ENCODE data around the gene ADARB2. TPM values are rescaled to one million over a fixed set of nuclear protein-coding genes. Genes with fewer than 3 reads are reported as not detected.

The ADARB2 gene
- total and polyA plus RNA-seq, 2 donors (not counting 1 experiment from before 2014, with no cell fraction given), result not detected

GRCh38 chr10:1242975-1243374, 494.4 kb downstream of the ADARB2 start:
- no peaks in the 10 kb centered on the region for H3K4me1 ChIP-seq (ENCODE audit: control insufficient read depth, extremely low read depth, insufficient read depth, low read length)
- H3K79me2 ChIP-seq (ENCODE audit: control insufficient read depth, insufficient read depth, low read length), result no peaks in the 10 kb centered on the region
- no peak overlapping the region for H3K4me3 ChIP-seq (replicated peaks in 1 of 4; ENCODE audit: control extremely low read depth in 1 of 4, insufficient read depth in 1 of 4, low read depth in 3 of 4, low read length in 4 of 4)
- no peaks in the 10 kb centered on the region for H3K27me3 ChIP-seq (ENCODE audit: control insufficient read depth, insufficient read depth, low read length)
- no peak overlapping the region for H3K27ac ChIP-seq (ENCODE audit: insufficient read depth, low read length)
- no peak overlapping the region for H2AFZ ChIP-seq (ENCODE audit: low read length)
- H4K20me1 ChIP-seq (ENCODE audit: control insufficient read depth, extremely low read depth, insufficient read depth, low read length), result no peaks in the 10 kb centered on the region
- H3K36me3 ChIP-seq (ENCODE audit: control insufficient read depth, insufficient read depth, low read length), result no peaks in the 10 kb centered on the region
- no peak overlapping the region for H3K9ac ChIP-seq (ENCODE audit: insufficient read depth, low read length)
- no peak for TF ChIP-seq CTCF (conservative IDR thresholded peaks at IDR 0.05 in 1 of 2, IDR thresholded peaks at IDR 0.05 in 1 of 2; ENCODE audit: low read depth in 1 of 2, low read length in 2 of 2)
- no peak for TF ChIP-seq EZH2 (IDR thresholded peaks at IDR 0.05; ENCODE audit: low read length, missing control alignments)
- no peaks in the 10 kb centered on the region for H3K9me3 ChIP-seq (ENCODE audit: control insufficient read depth, insufficient read depth, low read depth, low read length)
- H3K4me2 ChIP-seq (ENCODE audit: extremely low read depth, insufficient read depth, low read length), result no peak overlapping the region
- no peak for DNase-seq (ENCODE audit: low read depth in 2 of 2)

DNA sequence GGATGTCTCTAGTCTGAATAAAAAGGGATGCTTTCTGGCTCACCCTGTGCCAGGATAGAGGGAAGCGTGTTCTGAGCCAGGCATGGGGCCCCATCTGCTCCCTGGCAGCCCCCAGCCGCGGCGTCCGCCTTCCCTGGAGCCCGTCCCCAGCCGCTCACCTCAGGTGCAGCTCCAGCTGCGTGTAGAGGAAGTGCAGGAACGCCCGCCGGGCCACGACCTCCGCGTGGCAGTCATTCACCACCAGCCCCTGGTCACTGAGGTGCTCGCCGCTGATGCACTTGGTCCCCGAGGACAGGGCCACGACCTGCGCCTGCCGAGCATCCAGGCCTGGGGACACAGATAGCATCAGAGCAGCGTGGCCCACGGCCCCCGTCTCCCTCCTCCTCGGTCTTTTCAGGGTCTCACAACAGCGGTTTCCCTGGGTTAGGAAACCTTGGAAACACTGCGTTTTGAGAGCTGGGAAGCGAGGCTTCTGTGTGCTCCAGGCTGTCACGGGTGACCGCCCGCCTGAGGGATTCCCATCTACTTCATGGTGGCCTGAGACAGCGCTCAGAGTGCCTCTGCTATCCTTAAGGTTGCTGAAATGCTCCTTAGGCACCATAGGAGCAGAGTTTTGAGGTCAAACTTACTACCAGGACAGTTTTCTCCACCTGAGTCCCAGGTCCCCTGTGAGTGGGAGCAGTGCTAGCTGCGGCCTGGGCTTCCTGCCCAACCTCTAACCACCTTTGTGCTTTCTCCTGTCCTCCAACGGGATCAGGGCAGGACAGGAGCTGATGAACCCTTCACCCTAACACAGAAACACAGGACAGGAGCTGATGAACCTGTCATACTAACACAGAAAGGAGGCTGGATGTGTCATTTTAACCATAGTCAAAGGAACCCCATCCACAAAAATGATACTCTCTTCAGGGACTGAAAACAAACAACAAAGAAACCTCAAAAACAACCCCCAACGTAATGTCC, 495.1 kb downstream of the ADARB2 start:
- no peak for DNase-seq (ENCODE audit: low read depth in 2 of 2)
- no peak overlapping the region for H2AFZ ChIP-seq (ENCODE audit: low read length)

More for the DNA sequence above, 495.1 kb downstream of the ADARB2 start:
- no peaks in the 10 kb centered on the region for H3K79me2 ChIP-seq (ENCODE audit: control insufficient read depth, insufficient read depth, low read length)
- H3K27me3 ChIP-seq (ENCODE audit: control insufficient read depth, insufficient read depth, low read length), result no peaks in the 10 kb centered on the region
- no peak overlapping the region for H3K4me2 ChIP-seq (ENCODE audit: extremely low read depth, insufficient read depth, low read length)
- TF ChIP-seq CTCF (conservative IDR thresholded peaks at IDR 0.05 in 1 of 2, IDR thresholded peaks at IDR 0.05 in 1 of 2; ENCODE audit: low read depth in 1 of 2, low read length in 2 of 2), result no peak
- H3K4me1 ChIP-seq (ENCODE audit: control insufficient read depth, extremely low read depth, insufficient read depth, low read length), result no peaks in the 10 kb centered on the region
- H3K4me3 ChIP-seq (replicated peaks in 1 of 4; ENCODE audit: control extremely low read depth in 1 of 4, insufficient read depth in 1 of 4, low read depth in 3 of 4, low read length in 4 of 4), result no peak overlapping the region
- no peaks in the 10 kb centered on the region for H3K36me3 ChIP-seq (ENCODE audit: control insufficient read depth, insufficient read depth, low read length)
- no peaks in the 10 kb centered on the region for H3K9me3 ChIP-seq (ENCODE audit: control insufficient read depth, insufficient read depth, low read depth, low read length)
- no peaks in the 10 kb centered on the region for H4K20me1 ChIP-seq (ENCODE audit: control insufficient read depth, extremely low read depth, insufficient read depth, low read length)
- H3K27ac ChIP-seq (ENCODE audit: insufficient read depth, low read length), result no peak overlapping the region
- no peak overlapping the region for H3K9ac ChIP-seq (ENCODE audit: insufficient read depth, low read length)
